ENCODE data around the gene OGFOD2. TPM values are rescaled to one million over a fixed set of nuclear protein-coding genes. Genes with fewer than 3 reads are reported as not detected.

Gene OGFOD2
- total and polyA plus RNA-seq, 3 donors from 2014 or later, result 35.0 to 56.5 (median 47.2) TPM

DNA sequence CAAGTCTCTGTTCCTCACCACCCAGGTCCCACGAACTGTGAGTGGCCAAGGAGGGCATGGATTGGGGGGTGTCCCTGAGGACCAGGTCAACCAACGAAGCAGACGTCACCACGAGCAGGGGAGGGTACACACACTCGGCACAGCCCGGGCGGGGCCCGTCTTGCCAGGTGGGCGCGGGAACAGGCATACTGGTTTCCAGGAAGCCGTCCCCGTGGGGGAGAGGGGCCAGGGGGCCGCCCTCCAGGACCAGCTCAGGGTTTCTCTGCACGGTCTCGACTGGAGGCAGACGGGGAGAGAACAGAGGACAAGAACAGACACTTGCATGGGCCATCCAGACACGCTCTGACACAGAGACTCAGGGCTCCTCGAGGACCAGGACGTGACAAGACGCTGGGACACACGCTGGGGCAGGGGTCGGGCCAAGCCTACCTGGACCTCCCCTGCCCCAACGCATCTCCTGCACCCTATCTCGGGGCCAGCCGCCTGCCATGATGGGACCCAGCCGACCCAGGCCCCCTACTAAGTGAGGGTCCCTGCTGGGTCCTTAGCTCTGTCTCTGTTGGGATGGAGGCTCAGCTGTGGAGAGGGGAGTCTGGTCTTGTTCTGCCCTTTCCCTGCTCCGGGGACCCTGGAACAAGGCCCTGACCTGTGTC lies 16.7 kb downstream of the OGFOD2 start:
- Histone ChIP-seq H3K27ac (no peak overlapping the region), H3K9me3 (no peaks in the 10 kb centered on the region), H3K36me3 (ENCODE audit: low read depth, missing control alignments) (no peaks in the 10 kb centered on the region), H3K4me3 (no peak overlapping the region), H3K4me1 (peaks cover 10% of the 10 kb centered on the region), H3K27me3 (no peaks in the 10 kb centered on the region)
- WGBS, 2 donors, result 84 to 88% methylated on average over 18 to 25 of the region's 27 CpGs
- no peak for TF ChIP-seq POLR2A (IDR thresholded peaks at IDR 0.05)
- no peak for DNase-seq
- intact Hi-C loops (cut with DNase I; ENCODE audit: low total_unique reads), result no loop called here

DNA sequence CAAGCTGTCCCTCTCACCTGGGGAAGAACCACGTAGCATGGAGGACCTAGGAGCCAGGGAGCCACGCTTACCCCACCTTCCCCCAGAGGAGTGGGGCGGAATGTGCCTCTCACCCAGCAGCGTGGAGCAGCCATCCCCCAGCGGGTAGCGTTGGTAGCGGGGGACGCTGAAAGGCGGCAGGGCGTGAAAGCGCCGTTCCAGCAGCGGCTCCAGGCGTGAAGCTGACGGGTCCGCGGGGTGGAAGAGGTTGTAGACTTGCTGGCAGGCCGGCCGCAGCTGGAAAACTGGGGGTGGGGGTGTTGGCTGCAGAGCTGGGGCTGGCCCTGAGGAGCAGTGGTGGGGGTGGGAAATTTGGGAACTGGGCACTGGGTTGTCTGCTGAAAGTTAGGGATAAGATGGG lies 17.3 kb downstream of the OGFOD2 start:
- TF ChIP-seq, protein P1, sequence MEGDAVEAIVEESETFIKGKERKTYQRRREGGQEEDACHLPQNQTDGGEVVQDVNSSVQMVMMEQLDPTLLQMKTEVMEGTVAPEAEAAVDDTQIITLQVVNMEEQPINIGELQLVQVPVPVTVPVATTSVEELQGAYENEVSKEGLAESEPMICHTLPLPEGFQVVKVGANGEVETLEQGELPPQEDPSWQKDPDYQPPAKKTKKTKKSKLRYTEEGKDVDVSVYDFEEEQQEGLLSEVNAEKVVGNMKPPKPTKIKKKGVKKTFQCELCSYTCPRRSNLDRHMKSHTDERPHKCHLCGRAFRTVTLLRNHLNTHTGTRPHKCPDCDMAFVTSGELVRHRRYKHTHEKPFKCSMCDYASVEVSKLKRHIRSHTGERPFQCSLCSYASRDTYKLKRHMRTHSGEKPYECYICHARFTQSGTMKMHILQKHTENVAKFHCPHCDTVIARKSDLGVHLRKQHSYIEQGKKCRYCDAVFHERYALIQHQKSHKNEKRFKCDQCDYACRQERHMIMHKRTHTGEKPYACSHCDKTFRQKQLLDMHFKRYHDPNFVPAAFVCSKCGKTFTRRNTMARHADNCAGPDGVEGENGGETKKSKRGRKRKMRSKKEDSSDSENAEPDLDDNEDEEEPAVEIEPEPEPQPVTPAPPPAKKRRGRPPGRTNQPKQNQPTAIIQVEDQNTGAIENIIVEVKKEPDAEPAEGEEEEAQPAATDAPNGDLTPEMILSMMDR (IDR thresholded peaks at IDR 0.05), result no peak
- no peak for TF ChIP-seq POLR2A (IDR thresholded peaks at IDR 0.05)
- WGBS, 2 donors, result 82 to 88% methylated on average over 14 to 19 of the region's 19 CpGs
- no peaks in the 10 kb centered on the region for H3K36me3 ChIP-seq (ENCODE audit: low read depth, missing control alignments)
- DNase-seq, result no peak
- H3K4me1 ChIP-seq, result peaks cover 10% of the 10 kb centered on the region
- H3K27me3 ChIP-seq, result no peaks in the 10 kb centered on the region
- intact Hi-C loops (cut with DNase I; ENCODE audit: low total_unique reads), result no loop called here
- no peak overlapping the region for H3K4me3 ChIP-seq
- H3K9me3 ChIP-seq, result no peaks in the 10 kb centered on the region
- no peak overlapping the region for H3K27ac ChIP-seq

DNA sequence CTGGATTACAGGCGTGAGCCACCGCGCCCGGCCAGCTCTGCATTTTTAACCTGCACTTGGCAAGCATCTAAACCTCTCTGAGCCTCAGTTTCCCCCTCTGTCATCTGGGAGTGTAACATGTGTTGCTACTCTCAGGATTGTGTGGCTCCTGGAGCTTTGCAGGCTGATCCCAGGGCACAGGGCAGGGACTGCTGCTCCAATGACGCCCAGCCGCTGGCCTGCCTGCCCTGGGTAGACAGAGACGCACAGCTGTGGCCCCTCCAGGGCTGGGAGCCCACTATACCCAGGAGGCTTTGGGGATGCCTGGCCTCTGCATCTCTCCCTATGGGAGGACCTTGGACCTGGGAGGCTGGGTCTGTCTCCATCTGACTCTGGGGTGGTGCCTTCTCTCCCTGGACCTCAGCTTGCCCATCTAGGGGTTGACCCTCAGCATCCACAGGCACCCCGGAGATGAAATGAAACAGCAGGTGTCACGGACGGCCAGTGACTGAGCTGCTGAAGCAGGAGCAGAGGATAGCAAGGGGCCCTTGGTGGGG lies 19.2 kb downstream of the OGFOD2 start:
- 96 to 100% methylated on average over 2 to 10 of the region's 10 CpGs for WGBS, 2 donors

DNA sequence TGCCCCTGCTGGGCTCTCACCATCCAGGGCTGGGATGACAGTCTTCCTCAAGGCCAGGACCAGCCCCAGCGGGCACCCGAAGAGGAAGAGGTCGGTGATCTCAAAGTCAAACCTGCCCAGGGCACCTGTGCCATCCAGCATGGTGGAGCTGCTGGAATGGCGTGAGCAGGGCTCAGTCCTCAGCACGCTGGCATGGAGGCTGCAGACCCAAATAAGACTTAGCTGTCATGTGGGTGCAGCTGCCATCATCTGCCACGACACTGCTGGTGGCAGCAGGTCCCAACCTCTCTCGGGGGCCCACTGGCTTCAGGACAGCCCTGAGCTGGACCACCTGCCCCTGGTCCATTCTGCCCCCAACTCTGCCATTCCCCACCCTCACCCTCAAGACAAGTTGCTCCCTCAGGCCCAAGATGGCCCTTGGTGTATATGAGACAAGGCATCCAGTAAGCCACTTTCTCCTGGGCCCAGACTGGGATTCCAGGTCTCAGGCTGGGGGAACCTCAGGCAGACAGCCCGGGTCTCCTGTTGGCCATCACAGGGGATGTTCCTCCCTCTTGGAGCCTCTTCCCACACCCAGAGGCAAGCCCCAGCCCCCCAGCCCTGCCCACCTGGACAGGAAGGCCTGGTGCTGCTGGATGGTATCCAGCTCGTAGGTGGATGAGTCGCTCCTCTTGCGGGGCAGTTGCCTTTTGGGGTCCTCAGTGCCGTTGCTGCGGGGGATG lies 19.9 kb downstream of the OGFOD2 start:
- TF ChIP-seq, protein P1 (IDR thresholded peaks at IDR 0.05), result no peak
- no peak for TF ChIP-seq POLR2A (IDR thresholded peaks at IDR 0.05)
- intact Hi-C loops (cut with DNase I; ENCODE audit: low total_unique reads), result no loop called here
- Histone ChIP-seq H3K4me3 (no peak overlapping the region), H3K36me3 (ENCODE audit: low read depth, missing control alignments) (no peaks in the 10 kb centered on the region), H3K27me3 (no peaks in the 10 kb centered on the region), H3K27ac (no peak overlapping the region), H3K9me3 (no peaks in the 10 kb centered on the region), H3K4me1 (peaks cover 10% of the 10 kb centered on the region)
- 80 to 94% methylated on average over 3 to 11 of the region's 13 CpGs for whole genome bisulfite sequencing, 2 donors
- DNase-seq, result no peak

More for the DNA sequence above, 19.2 kb downstream of the OGFOD2 start:
- DNase-seq, result no peak
- no peaks in the 10 kb centered on the region for H3K9me3 ChIP-seq
- intact Hi-C loops (cut with DNase I; ENCODE audit: low total_unique reads), result no loop called here
- peaks cover 10% of the 10 kb centered on the region for H3K4me1 ChIP-seq
- H3K4me3 ChIP-seq, result no peak overlapping the region
- no peak overlapping the region for H3K27ac ChIP-seq
- TF ChIP-seq POLR2A (IDR thresholded peaks at IDR 0.05), result no peak
- TF ChIP-seq, protein P1 (IDR thresholded peaks at IDR 0.05), result no peak
- no peaks in the 10 kb centered on the region for H3K36me3 ChIP-seq (ENCODE audit: low read depth, missing control alignments)
- no peaks in the 10 kb centered on the region for H3K27me3 ChIP-seq

DNA sequence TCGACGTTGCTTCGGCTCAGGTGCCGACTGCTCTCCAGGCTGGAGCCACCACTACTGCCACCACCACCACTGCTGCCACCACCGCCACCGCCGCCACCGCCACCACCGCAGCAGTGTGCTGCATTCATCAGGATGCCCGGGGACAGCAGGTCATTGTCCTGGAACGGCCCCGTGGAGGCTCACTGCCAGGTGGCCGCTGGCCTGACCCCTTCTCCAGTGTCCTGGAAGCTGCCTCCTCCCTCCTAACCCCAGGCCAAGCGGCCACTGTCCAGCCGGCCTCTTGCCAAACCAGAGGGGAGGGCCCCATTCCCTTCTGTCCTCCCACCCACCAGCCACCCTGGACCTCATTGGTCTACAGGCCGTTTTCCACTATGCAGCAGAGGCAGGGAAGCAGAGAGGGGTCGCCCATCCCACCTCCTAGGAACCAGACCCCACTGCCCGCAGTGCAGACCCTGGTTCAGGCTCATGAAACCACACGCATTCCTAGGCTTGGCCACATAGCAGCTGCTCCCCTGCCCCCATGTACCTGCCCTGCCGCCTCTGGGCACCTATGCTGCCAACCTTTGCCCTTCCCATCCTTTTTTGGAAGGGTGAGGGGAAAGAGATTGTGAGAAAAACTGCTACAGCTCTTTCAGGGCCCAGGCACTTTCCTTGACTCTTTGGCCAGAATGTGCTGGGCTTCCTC lies 20.6 kb downstream of the OGFOD2 start:
- H3K4me1 ChIP-seq, result peaks cover 10% of the 10 kb centered on the region
- no peak overlapping the region for H3K27ac ChIP-seq
- H3K4me3 ChIP-seq, result no peak overlapping the region
- WGBS, 2 donors, result 47 to 49% methylated on average over 10 to 16 of the region's 20 CpGs
- H3K36me3 ChIP-seq (ENCODE audit: low read depth, missing control alignments), result no peaks in the 10 kb centered on the region
- H3K27me3 ChIP-seq, result no peaks in the 10 kb centered on the region
- TF ChIP-seq, protein P1 (IDR thresholded peaks at IDR 0.05), result no peak
- no peak for TF ChIP-seq POLR2A (IDR thresholded peaks at IDR 0.05)
- intact Hi-C loops (cut with DNase I; ENCODE audit: low total_unique reads), result no loop called here
- peak; percentile 66 for DNase-seq
- no peaks in the 10 kb centered on the region for H3K9me3 ChIP-seq
